ENCODE measurements around the gene PSMF1.
A peak's percentile ranks its signal among the peaks of the same experiment; 100 is the strongest.

The PSMF1 gene

DNA sequence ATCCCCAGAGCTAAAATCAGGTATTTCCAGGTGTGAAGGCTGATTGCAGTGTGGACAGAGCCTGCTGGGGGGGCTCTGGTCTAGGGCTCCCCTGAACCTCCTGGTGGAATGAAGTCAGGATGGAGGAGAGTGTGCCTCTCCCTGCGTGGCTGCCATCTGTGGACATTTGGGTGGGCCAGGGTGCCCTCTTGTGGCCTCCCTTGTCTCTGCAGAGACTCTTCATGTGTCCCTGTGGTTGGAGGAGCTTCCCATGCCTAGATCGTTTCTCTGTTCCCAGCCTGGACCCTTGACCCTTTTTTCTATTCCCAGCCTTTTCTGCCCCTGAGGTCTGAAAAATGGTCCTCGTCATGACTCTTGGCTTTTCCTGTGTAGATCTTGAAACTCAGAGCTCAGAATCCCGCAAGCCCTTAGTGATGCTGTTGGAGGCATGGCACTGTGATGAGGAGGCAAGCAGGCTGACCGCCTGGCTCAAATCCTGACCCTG, 9.9 kb upstream of the PSMF1 start:
- Mint-ChIP-seq H3K36me3 (no peaks in the 10 kb centered on the region), H3K27me3 (no peaks in the 10 kb centered on the region), H3K27ac (no peak overlapping the region), H3K4me1 (peaks cover 7% of the 10 kb centered on the region), H3K9me3 (no peaks in the 10 kb centered on the region), H3K4me3 (no peak overlapping the region)

DNA sequence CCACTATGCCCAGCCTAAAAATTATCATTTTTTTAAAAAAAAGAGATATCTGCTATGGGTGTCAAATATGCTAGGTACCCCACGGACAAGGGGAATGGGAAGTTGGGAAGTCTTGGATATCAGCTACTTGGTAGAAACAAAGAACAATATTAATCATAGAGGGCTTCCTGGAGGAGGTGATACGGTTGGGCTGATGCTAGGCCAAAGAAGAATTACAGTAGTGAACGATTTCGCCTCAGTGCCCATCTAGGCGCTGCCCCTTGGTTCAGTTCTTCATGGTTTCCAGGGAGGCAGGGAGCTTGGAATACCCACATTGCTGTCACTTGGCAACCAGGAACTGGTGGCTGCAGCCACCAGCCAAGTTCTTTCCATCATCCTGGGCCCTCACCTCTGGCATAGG, 5.5 kb upstream of the PSMF1 start:
- Mint-ChIP-seq H3K36me3 (no peaks in the 10 kb centered on the region), H3K4me3 (no peak overlapping the region), H3K4me1 (peaks cover 20% of the 10 kb centered on the region), H3K27ac (no peak overlapping the region), H3K27me3 (no peaks in the 10 kb centered on the region), H3K9me3 (no peaks in the 10 kb centered on the region)

DNA sequence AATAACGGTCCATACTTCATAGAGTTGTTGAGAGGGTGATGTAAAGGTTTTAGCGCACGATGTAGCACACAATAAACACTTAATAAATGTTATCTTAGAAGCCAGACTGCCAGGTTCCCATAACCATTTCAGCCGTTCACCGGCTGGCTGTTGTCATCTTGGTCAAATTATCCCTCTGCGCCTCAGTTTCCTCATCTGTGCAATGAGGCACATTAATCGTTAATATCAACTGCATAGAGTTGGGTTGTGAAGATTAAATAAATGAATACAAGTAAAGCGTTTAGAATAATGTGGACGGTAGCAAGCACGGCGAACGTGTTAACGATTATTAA, 432 bp upstream of the PSMF1 start:
- Mint-ChIP-seq H3K4me3 (peak overlapping the region; percentile 90), H3K9me3 (no peaks in the 10 kb centered on the region), H3K4me1 (peaks cover 46% of the 10 kb centered on the region), H3K36me3 (peaks cover 14% of the 10 kb centered on the region), H3K27ac (peak overlapping the region; percentile 84), H3K27me3 (no peaks in the 10 kb centered on the region)

DNA sequence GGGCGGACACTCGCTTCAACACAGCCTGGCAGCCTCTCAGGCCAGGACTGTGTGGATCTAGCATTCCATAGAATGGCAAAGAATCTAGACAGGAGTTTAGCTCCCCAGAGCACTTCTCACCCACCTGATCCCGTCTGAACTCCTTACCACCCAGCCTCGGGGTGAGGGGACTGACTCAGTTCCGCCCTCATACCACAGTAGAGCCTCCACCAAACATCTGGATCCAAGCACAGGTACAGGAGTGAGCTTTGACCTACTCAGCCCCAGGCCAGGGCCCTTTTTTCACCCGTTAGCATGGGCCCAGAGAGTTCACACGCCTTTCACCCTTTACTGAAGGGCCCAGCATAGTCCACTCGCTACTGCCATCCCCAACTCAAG, 715 bp downstream of the PSMF1 start:
- peaks cover 17% of the 10 kb centered on the region for H3K36me3 Mint-ChIP-seq
- peak overlapping the region; percentile 84 for H3K27ac Mint-ChIP-seq
- H3K27me3 Mint-ChIP-seq, result no peaks in the 10 kb centered on the region
- no peaks in the 10 kb centered on the region for H3K9me3 Mint-ChIP-seq
- H3K4me3 Mint-ChIP-seq, result peak overlapping the region; percentile 90
- H3K4me1 Mint-ChIP-seq, result peaks cover 57% of the 10 kb centered on the region

DNA sequence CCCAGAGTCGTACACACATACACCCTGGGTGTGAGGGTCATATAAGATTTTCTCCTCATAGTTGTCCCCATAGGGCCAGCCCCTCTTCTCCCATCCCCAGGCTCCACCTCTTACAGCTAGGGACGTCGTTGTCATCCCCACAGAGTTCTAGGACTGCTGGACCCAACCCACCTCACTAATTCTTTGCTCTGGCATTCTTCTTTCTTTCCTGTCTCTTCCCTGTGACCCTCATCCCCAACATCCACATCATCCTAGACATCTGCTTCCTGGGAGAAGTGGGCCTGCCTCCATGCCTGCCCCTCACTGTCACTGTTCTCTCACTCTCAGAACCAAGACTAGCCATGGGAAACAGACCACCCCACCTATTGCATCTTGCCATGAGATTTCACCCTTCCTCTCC, 1.1 kb downstream of the PSMF1 start:
- Mint-ChIP-seq H3K9me3 (no peaks in the 10 kb centered on the region), H3K27me3 (no peaks in the 10 kb centered on the region), H3K4me3 (peak overlapping the region; percentile 90), H3K4me1 (peaks cover 60% of the 10 kb centered on the region), H3K27ac (peak overlapping the region; percentile 84), H3K36me3 (peaks cover 19% of the 10 kb centered on the region)

DNA sequence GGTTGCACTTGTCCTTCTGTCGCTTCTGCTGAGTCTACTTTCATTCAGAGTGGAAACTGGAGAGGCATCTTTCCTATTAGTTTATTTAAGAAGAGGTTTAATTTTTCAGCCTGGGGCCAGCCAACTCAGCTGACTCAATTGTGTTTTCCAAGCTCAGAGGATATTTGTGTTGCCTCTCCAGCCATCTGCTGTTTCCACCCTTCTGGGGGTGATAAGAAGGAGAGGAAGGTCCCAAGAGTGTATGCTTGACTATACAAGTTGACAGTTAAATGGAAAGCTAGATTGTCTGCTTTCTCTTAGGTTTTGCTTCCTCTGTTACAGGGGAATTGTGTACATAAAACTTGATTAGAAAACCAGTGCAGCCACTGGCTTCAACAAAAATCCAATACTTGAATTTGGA, 3.0 kb downstream of the PSMF1 start:
- Mint-ChIP-seq H3K9me3 (no peaks in the 10 kb centered on the region), H3K4me3 (peak overlapping the region; percentile 56), H3K27ac (no peak overlapping the region), H3K4me1 (peaks cover 65% of the 10 kb centered on the region), H3K36me3 (peaks cover 29% of the 10 kb centered on the region), H3K27me3 (no peaks in the 10 kb centered on the region)

DNA sequence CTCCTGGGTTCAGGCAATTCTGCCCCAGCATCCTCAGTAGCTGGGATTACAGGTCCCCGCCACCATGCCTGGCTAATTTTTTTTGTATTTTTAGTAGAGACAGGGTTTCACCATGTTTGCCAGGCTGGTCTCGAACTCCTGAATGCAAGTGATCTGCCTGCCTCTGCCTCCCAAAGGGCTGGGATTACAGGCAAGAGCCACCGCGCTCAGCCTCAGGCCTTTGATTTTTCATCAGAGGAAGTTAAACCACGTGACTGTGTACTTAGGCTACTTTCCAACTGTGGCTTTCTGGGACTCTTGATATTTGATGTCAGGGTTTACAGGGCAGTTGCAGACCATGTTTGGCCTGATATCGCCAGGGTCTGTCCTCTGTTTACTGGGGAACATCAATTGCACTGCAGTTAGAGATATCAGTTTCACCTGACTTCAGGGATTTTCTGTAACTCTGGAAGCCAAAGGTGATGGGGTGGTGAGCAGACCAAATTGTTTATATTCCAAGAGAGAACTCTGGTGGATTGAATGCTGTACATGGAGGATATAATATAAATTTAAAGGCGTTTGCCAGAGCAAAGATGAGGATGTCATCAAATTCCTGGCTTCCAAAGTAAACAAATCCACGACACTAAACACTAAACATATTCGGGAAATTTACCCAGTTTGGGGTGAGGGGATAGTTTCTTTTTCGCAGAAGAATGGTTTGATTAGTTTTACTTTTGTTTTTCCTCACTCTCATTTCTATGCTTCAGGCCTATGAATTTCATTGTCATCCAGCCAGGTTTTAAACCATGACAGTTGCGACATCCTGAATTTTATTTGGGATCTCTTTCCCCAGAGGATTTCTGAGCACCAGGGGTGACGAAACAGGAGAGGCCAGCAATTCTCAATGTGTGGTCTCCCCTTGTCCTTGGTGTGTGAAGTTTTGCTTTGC, 4.2 kb downstream of the PSMF1 start:
- Mint-ChIP-seq H3K27me3 (no peaks in the 10 kb centered on the region), H3K27ac (peak overlapping the region; percentile 35), H3K36me3 (peaks cover 33% of the 10 kb centered on the region), H3K4me1 (peaks cover 61% of the 10 kb centered on the region), H3K9me3 (no peaks in the 10 kb centered on the region), H3K4me3 (peak overlapping the region; percentile 73)

DNA sequence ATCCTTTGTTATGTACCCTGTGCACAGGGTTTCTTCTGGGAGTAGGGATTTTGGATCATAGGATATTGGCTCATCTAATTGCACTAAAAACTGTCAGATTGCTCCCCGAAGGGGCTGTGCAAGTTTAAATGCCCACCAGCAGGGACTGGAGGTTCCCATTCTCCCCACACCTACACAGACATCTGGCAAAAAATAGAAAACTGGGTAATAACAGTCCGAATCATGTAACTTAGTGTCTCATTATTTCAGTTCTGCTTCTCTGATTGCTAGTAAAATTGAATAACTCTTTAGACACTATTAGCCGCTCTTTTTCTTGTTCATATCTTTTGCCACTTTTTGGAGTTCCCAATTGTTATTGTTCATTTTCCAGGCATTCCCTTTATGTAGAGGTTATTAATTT, 5.3 kb downstream of the PSMF1 start:
- H3K27me3 Mint-ChIP-seq, result no peaks in the 10 kb centered on the region
- H3K9me3 Mint-ChIP-seq, result no peaks in the 10 kb centered on the region
- peaks cover 59% of the 10 kb centered on the region for H3K4me1 Mint-ChIP-seq
- no peak overlapping the region for H3K27ac Mint-ChIP-seq
- H3K4me3 Mint-ChIP-seq, result peak overlapping the region; percentile 41
- peaks cover 38% of the 10 kb centered on the region for H3K36me3 Mint-ChIP-seq

DNA sequence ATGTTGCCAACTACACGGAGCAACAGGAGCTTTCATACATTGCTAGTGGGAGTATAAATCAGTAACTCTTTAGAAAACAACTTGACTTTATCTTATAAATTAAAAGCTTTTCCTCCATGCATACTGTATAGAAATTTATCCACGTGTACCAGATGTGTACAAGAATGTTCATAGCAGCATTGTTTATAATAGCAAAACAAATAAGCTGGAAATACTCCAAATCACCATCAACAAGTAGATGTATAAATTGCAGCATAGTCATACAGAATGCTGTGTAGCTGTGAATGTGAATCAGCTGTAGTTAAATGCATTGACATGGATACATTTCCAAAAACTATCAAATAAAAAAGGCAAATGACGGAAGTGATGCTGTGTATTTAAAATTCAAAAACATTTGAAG, 6.0 kb downstream of the PSMF1 start:
- peaks cover 57% of the 10 kb centered on the region for H3K4me1 Mint-ChIP-seq
- peaks cover 37% of the 10 kb centered on the region for H3K36me3 Mint-ChIP-seq

DNA sequence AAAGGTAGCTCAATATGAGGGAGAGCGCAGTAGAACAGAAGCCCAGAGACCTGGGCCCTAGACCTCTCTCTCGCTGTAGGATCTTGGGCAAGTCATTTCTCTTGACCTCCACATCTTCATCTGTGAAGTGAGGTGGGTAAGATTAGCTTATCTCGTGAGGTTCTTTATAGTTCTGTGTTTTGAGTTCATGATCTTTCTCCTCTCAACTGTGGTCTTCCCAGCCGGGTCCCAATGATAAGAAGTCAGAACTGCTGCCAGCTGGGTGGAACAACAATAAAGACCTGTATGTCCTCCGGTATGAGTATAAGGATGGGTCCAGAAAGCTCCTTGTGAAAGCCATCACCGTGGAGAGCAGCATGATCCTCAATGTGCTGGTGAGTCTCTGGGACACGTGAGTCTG, 6.9 kb downstream of the PSMF1 start:
- Mint-ChIP-seq H3K4me3 (no peak overlapping the region), H3K36me3 (peaks cover 34% of the 10 kb centered on the region), H3K9me3 (no peaks in the 10 kb centered on the region), H3K27me3 (no peaks in the 10 kb centered on the region), H3K4me1 (peaks cover 53% of the 10 kb centered on the region), H3K27ac (no peak overlapping the region)

More for the DNA sequence above, 6.0 kb downstream of the PSMF1 start:
- H3K9me3 Mint-ChIP-seq, result no peaks in the 10 kb centered on the region
- H3K27ac Mint-ChIP-seq, result no peak overlapping the region
- peak overlapping the region; percentile 30 for H3K4me3 Mint-ChIP-seq
- no peaks in the 10 kb centered on the region for H3K27me3 Mint-ChIP-seq

DNA sequence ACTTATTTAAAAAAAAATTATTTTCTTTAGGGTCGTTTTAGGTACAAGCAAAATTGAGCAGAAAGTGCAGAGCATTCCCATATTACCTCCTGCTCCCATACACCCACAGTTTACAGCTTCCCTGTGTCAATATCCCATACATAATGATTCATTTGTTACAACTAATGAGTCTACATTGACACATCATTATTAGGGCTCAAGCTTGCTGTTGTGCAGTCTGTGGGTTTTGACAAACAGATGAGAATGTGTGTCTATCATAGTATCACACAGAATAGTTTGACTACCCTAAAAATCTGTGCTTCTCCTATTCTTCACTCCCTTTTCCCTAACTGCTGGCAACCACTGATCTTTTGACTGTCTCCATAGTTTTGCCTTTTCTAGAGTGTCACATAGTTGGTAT, 9.4 kb downstream of the PSMF1 start:
- H3K36me3 Mint-ChIP-seq, result peaks cover 50% of the 10 kb centered on the region
- H3K27me3 Mint-ChIP-seq, result no peaks in the 10 kb centered on the region
- H3K4me3 Mint-ChIP-seq, result no peak overlapping the region
- no peak overlapping the region for H3K27ac Mint-ChIP-seq
- H3K9me3 Mint-ChIP-seq, result no peaks in the 10 kb centered on the region
- H3K4me1 Mint-ChIP-seq, result peaks cover 57% of the 10 kb centered on the region

DNA sequence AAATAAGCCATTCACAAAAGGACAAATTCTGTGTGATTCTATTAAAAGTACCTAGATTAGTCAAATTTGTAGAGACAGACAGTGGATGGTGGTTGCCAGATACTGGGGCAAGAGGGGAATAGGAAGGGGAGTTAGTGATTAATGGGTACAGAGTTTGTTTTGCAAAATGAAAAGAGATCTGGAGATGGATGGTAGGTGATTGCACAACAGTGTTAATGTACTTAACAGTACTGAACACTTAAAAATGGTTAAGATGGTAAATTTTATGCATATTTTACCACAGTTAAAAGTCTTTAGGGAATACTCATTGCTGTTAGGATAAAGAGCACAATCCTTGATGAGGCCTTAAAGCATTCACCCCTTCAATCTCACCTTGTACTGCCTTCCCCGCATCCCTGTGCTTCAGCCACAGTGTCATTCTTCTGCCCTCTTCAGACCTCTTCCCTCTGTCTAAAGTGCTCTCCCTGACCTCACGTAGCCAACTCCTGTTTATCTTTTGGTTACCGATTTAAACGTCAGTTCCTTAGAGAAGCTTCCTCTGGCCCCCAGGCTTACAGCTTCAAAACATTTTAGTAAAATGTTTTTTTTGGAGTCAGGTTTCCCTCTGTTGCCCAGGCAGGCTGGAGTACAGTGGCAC, 11.8 kb downstream of the PSMF1 start:
- peaks cover 52% of the 10 kb centered on the region for H3K4me1 Mint-ChIP-seq
- peak overlapping the region; percentile 62 for H3K27ac Mint-ChIP-seq
- peaks cover 54% of the 10 kb centered on the region for H3K36me3 Mint-ChIP-seq
- no peaks in the 10 kb centered on the region for H3K9me3 Mint-ChIP-seq
- no peak overlapping the region for H3K4me3 Mint-ChIP-seq
- no peaks in the 10 kb centered on the region for H3K27me3 Mint-ChIP-seq

DNA sequence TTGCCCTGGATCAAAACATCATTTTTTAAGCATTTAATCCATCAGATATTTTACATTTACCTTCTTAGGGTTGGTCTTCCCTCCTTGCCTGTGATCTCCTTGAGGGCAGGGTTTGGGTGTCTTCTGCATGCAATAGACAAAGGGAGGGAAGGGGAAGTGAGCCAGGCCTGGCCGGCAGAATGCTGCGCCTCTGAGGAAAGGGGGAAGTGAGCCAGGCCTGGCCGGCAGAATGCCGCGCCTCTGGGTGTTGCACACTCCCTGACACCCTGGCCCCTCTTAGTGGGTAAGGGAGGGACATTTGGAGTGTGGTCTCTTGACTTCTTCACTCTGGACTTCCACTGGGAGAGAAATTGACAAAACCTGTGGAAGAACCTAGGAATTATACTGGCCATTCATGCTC, 12.4 kb downstream of the PSMF1 start:
- no peak overlapping the region for H3K27ac Mint-ChIP-seq
- peaks cover 53% of the 10 kb centered on the region for H3K4me1 Mint-ChIP-seq
- H3K27me3 Mint-ChIP-seq, result no peaks in the 10 kb centered on the region
- no peaks in the 10 kb centered on the region for H3K9me3 Mint-ChIP-seq
- H3K36me3 Mint-ChIP-seq, result peaks cover 55% of the 10 kb centered on the region
- H3K4me3 Mint-ChIP-seq, result no peak overlapping the region

DNA sequence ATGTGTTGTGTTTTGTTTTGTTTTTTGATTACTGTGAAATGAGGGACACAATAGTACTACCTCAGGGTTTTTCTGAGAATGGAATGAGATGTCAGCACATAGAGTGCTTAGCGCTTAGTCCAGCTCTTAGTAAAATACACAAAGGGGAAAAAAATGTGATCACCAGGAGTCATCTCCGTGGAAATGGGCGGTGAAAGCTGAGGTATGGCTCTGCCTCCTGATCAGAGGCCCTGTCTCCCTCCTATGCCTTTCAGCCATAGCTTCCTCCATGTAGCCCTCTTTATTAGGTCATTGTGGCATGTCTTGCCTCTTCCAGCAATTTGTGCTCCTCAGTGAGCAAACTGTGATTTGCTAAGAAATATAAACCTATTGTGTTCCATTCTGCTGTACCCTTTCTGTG, 13.0 kb downstream of the PSMF1 start:
- H3K27ac Mint-ChIP-seq, result no peak overlapping the region
- no peaks in the 10 kb centered on the region for H3K27me3 Mint-ChIP-seq
- H3K4me1 Mint-ChIP-seq, result peaks cover 54% of the 10 kb centered on the region
- H3K4me3 Mint-ChIP-seq, result no peak overlapping the region
- H3K9me3 Mint-ChIP-seq, result no peaks in the 10 kb centered on the region
- H3K36me3 Mint-ChIP-seq, result peaks cover 54% of the 10 kb centered on the region

DNA sequence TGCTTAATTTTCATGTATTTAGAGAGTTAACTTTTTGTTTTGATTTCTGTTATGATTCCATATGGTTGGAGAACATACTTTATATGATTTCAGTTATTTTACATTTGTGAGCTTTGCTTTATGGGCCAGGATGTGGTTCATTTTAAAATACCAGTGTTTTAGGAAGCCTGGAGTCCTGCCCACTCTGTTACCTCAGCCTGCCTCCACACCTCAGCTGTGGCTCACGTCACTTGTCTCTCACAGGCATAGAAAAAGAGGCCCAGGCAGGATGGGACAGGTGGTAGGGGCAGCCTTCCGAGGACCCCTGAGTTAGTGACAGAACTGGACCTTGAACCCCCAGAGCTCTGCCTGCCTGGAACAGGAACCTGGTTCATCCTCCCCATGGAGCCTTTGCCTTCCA, 16.0 kb downstream of the PSMF1 start:
- H3K27me3 Mint-ChIP-seq, result no peaks in the 10 kb centered on the region
- peaks cover 49% of the 10 kb centered on the region for H3K36me3 Mint-ChIP-seq
- no peak overlapping the region for H3K4me3 Mint-ChIP-seq
- no peaks in the 10 kb centered on the region for H3K9me3 Mint-ChIP-seq
- no peak overlapping the region for H3K27ac Mint-ChIP-seq
- peaks cover 48% of the 10 kb centered on the region for H3K4me1 Mint-ChIP-seq

DNA sequence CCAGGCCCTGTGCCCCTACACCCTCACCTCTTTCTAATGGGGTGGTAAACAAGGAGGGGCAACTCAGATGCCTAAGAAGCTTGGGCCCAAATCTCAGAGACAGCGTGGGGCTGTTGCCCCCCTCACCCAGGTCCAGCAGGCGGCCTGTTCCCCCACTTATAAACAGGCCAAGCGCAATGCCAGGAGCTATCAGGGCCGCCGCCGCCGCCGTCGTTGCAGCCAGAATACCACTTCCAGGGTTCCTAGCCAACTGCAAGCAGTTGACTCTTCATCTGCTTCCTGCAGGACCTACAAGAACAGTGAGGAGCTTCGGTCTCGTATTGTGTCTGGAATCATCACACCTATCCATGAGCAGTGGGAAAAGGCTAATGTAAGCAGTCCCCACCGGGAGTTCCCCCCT, 16.4 kb downstream of the PSMF1 start:
- no peaks in the 10 kb centered on the region for H3K27me3 Mint-ChIP-seq
- H3K36me3 Mint-ChIP-seq, result peaks cover 47% of the 10 kb centered on the region
- H3K27ac Mint-ChIP-seq, result no peak overlapping the region
- no peak overlapping the region for H3K4me3 Mint-ChIP-seq
- peaks cover 48% of the 10 kb centered on the region for H3K4me1 Mint-ChIP-seq
- H3K9me3 Mint-ChIP-seq, result no peaks in the 10 kb centered on the region

All from activated naive CD4-positive, alpha-beta T cell treated with anti-CD3 and anti-CD28 coated beads, Interleukin-2, amount 50 U/mL, for 24 hours (primary cell).